HL-60/S4 treated with retinoic acid at 250 ng/mL for 4 days and 3 days (cell line): ENCODE results near the gene DLGAP4.

ENCODE experiments used
- in situ Hi-C: fragments of 300-500 bp; cut with MboI; formaldehyde crosslinking; loops from 2 replicates; pipeline ENCODE4 v1.7.0; 2022; ENCODE audit warnings: low sequenced_read_pairs

Gene DLGAP4

GRCh38 chr20:36320261-36320897 lies 14.2 kb downstream of the DLGAP4 start:
- in situ Hi-C loops, result no loop called here

GRCh38 chr20:36320898-36321695 lies 15.0 kb downstream of the DLGAP4 start:
- in situ Hi-C loops, result no loop called here

- in situ Hi-C loops, result no loop called here
These were observed 16.0 kb downstream of the DLGAP4 start for GRCh38 chr20:36322131-36322530.

- in situ Hi-C loops, result no loop called here
These were observed 24.0 kb downstream of the DLGAP4 start for GRCh38 chr20:36330091-36330490.

- in situ Hi-C loops, result no loop called here
These were observed 25.1 kb downstream of the DLGAP4 start for GRCh38 chr20:36331209-36331608.

- in situ Hi-C loops, result no loop called here
These were observed 27.7 kb downstream of the DLGAP4 start for GRCh38 chr20:36333841-36334240.

- in situ Hi-C loops, result no loop called here
These were observed 28.4 kb downstream of the DLGAP4 start for GRCh38 chr20:36334281-36335205.

GRCh38 chr20:36335206-36335870 lies 29.2 kb downstream of the DLGAP4 start:
- in situ Hi-C loops, result no loop called here

- in situ Hi-C loops, result no loop called here
These were observed 30.1 kb downstream of the DLGAP4 start for GRCh38 chr20:36336204-36336603.

GRCh38 chr20:36336954-36337704 lies 31.0 kb downstream of the DLGAP4 start:
- in situ Hi-C loops, result no loop called here

- in situ Hi-C loops, result no loop called here
These were observed 31.7 kb downstream of the DLGAP4 start for GRCh38 chr20:36337886-36338285.

- in situ Hi-C loops, result no loop called here
These were observed 33.8 kb downstream of the DLGAP4 start for GRCh38 chr20:36339646-36340592.

GRCh38 chr20:36340593-36340990 lies 34.5 kb downstream of the DLGAP4 start:
- in situ Hi-C loops, result no loop called here

GRCh38 chr20:36341331-36342020 lies 35.3 kb downstream of the DLGAP4 start:
- in situ Hi-C loops, result no loop called here

- in situ Hi-C loops, result no loop called here
These were observed 36.4 kb downstream of the DLGAP4 start for GRCh38 chr20:36342331-36343120.

GRCh38 chr20:36343641-36344040 lies 37.5 kb downstream of the DLGAP4 start:
- in situ Hi-C loops, result no loop called here

GRCh38 chr20:36344517-36345132 lies 38.5 kb downstream of the DLGAP4 start:
- in situ Hi-C loops, result no loop called here
